ENCODE data around the gene KRTAP9-2.
"Not testable (repeated sequence)": the region's sequence is repeated elsewhere in the genome, so short reads cannot be mapped to it uniquely, and the experiment has no call there.

KRTAP9-2 gene

GRCh38 chr17:41237116-41237515, 10.7 kb downstream of the KRTAP9-2 start:
- DNase-seq (ENCODE audit: low read depth in 2 of 2): not testable (repeated sequence)

GRCh38 chr17:41237949-41238437, 11.5 kb downstream of the KRTAP9-2 start, which contains the start of gene KRTAP9-8:
Gene KRTAP9-8, plus strand, starts transcription at chr17:41237999. Its CDS starts 53 bp downstream, at chr17:41238052.
- DNase-seq (ENCODE audit: low read depth in 2 of 2): not testable (repeated sequence)

- not testable (repeated sequence) for DNase-seq (ENCODE audit: low read depth in 2 of 2)
Observed at GRCh38 chr17:41246995-41247787, 20.7 kb downstream of the KRTAP9-2 start.

GRCh38 chr17:41249637-41250240, 23.3 kb downstream of the KRTAP9-2 start, which contains the start of gene KRTAP9-4:
Gene KRTAP9-4, plus strand, starts transcription at chr17:41249687. Its CDS starts 34 bp downstream, at chr17:41249721.
- DNase-seq (ENCODE audit: low read depth in 2 of 2): not testable (repeated sequence)

GRCh38 chr17:41251261-41251660, 24.8 kb downstream of the KRTAP9-2 start:
- no peak for DNase-seq (ENCODE audit: low read depth in 2 of 2)

- no peak for DNase-seq (ENCODE audit: low read depth in 2 of 2)
Observed at GRCh38 chr17:41254861-41255260, 28.4 kb downstream of the KRTAP9-2 start.

GRCh38 chr17:41255381-41256290, 29.2 kb downstream of the KRTAP9-2 start, which contains the start of gene KRTAP9-9:
Gene KRTAP9-9, plus strand, starts transcription at chr17:41255384.
- DNase-seq (ENCODE audit: low read depth in 2 of 2): peak; percentile 35 to 44

GRCh38 chr17:41256291-41256685, 29.8 kb downstream of the KRTAP9-2 start:
- peak; percentile 34 to 39 for DNase-seq (ENCODE audit: low read depth in 2 of 2)

- DNase-seq (ENCODE audit: low read depth in 2 of 2): no peak
Observed at GRCh38 chr17:41258406-41258805, 32.0 kb downstream of the KRTAP9-2 start.

- DNase-seq (ENCODE audit: low read depth in 2 of 2): no peak
Observed at GRCh38 chr17:41263212-41263611, 36.8 kb downstream of the KRTAP9-2 start.

- DNase-seq (ENCODE audit: low read depth in 2 of 2): no peak
Observed at GRCh38 chr17:41264599-41264998, 38.2 kb downstream of the KRTAP9-2 start.

- no peak for DNase-seq (ENCODE audit: low read depth in 2 of 2)
Observed at GRCh38 chr17:41265078-41265477, 38.6 kb downstream of the KRTAP9-2 start, which contains the start of gene KRTAP9-6. Gene KRTAP9-6, plus strand, starts transcription at chr17:41265378. Its CDS starts 0 bp downstream, at chr17:41265378.

- no peak for DNase-seq (ENCODE audit: low read depth in 2 of 2)
Observed at GRCh38 chr17:41267711-41268110, 41.3 kb downstream of the KRTAP9-2 start.

GRCh38 chr17:41271323-41271722, 44.9 kb downstream of the KRTAP9-2 start:
- DNase-seq (ENCODE audit: low read depth in 2 of 2): not testable (repeated sequence)

- DNase-seq (ENCODE audit: low read depth in 2 of 2): no peak
Observed at GRCh38 chr17:41271858-41272257, 45.4 kb downstream of the KRTAP9-2 start.

GRCh38 chr17:41275648-41276190, 49.3 kb downstream of the KRTAP9-2 start, which contains the start of gene KRTAP9-7:
Gene KRTAP9-7, plus strand, starts transcription at chr17:41275698. Its CDS starts 0 bp downstream, at chr17:41275698.
- DNase-seq (ENCODE audit: low read depth in 2 of 2): not testable (repeated sequence)

All from fibroblast of skin of left quadriceps (primary cell).